ENCODE data around the gene BCL11B.
A peak's percentile ranks its signal among the peaks of the same experiment; 100 is the strongest.

BCL11B gene

GRCh38 chr14:99280066-99280731, 8.2 kb upstream of the BCL11B start:
- no peak for TF ChIP-seq CTCF (IDR thresholded peaks at IDR 0.05; ENCODE audit: insufficient read depth, low read depth, low read length, missing control alignments)
- H3K4me3 ChIP-seq (ENCODE audit: low read depth, low read length): no peak overlapping the region
- DNase-seq (ENCODE audit: low read depth): no peak

GRCh38 chr14:99278836-99279235, 6.8 kb upstream of the BCL11B start:
- no peak for TF ChIP-seq CTCF (IDR thresholded peaks at IDR 0.05; ENCODE audit: insufficient read depth, low read depth, low read length, missing control alignments)
- DNase-seq (ENCODE audit: low read depth): no peak
- H3K4me3 ChIP-seq (ENCODE audit: low read depth, low read length): no peak overlapping the region

GRCh38 chr14:99277530-99277929, 5.5 kb upstream of the BCL11B start:
- no peak for DNase-seq (ENCODE audit: low read depth)
- no peak for TF ChIP-seq CTCF (IDR thresholded peaks at IDR 0.05; ENCODE audit: insufficient read depth, low read depth, low read length, missing control alignments)
- H3K4me3 ChIP-seq (ENCODE audit: low read depth, low read length): no peak overlapping the region

- no peak for DNase-seq (ENCODE audit: low read depth)
- no peak for TF ChIP-seq CTCF (IDR thresholded peaks at IDR 0.05; ENCODE audit: insufficient read depth, low read depth, low read length, missing control alignments)
- no peak overlapping the region for H3K4me3 ChIP-seq (ENCODE audit: low read depth, low read length)
Observed at GRCh38 chr14:99276482-99276881, 4.5 kb upstream of the BCL11B start.

- no peak for DNase-seq (ENCODE audit: low read depth)
- H3K4me3 ChIP-seq (ENCODE audit: low read depth, low read length): no peak overlapping the region
- TF ChIP-seq CTCF (IDR thresholded peaks at IDR 0.05; ENCODE audit: insufficient read depth, low read depth, low read length, missing control alignments): no peak
Observed at GRCh38 chr14:99275222-99275584, 3.2 kb upstream of the BCL11B start.

GRCh38 chr14:99274346-99275221, 2.6 kb upstream of the BCL11B start:
- TF ChIP-seq CTCF (IDR thresholded peaks at IDR 0.05; ENCODE audit: insufficient read depth, low read depth, low read length, missing control alignments): peak; percentile 4
- DNase-seq (ENCODE audit: low read depth): peak; percentile 45
- peak overlapping the region; percentile 23 for H3K4me3 ChIP-seq (ENCODE audit: low read depth, low read length)
